HG03064 (cell line): ENCODE results near the gene ZNF385A.

Experiments used
- ATAC-seq: cut with Tn5 transposase; IDR thresholded peaks from one replicate; pipeline ENCODE4 v1.9.1; 2021; ENCODE audit warnings: low read depth; ENCODE audit not compliant: unreplicated experiment

Gene ZNF385A

GRCh38 chr12:54394281-54394719, 9.8 kb upstream of the ZNF385A start:
- no peak for ATAC-seq

- no peak for ATAC-seq
Measured at GRCh38 chr12:54393743-54394142, 9.2 kb upstream of the ZNF385A start.

GRCh38 chr12:54393207-54393609, 8.7 kb upstream of the ZNF385A start:
- ATAC-seq = no peak

GRCh38 chr12:54392485-54393206, 8.1 kb upstream of the ZNF385A start:
- ATAC-seq = no peak

- ATAC-seq = peak; percentile 55
Measured at GRCh38 chr12:54390668-54391551, 6.4 kb upstream of the ZNF385A start.

- ATAC-seq = no peak
Measured at GRCh38 chr12:54390176-54390667, 5.7 kb upstream of the ZNF385A start.

GRCh38 chr12:54389607-54390175, 5.2 kb upstream of the ZNF385A start:
- ATAC-seq = no peak

GRCh38 chr12:54389134-54389508, 4.6 kb upstream of the ZNF385A start:
- no peak for ATAC-seq

- ATAC-seq = no peak
Measured at GRCh38 chr12:54388237-54389133, 4.0 kb upstream of the ZNF385A start.

GRCh38 chr12:54387114-54387467, 2.6 kb upstream of the ZNF385A start:
- ATAC-seq = no peak

GRCh38 chr12:54386403-54387113, 2.0 kb upstream of the ZNF385A start:
- no peak for ATAC-seq

GRCh38 chr12:54385251-54385914, 850 bp upstream of the ZNF385A start:
- no peak for ATAC-seq

- ATAC-seq = no peak
Measured at GRCh38 chr12:54383041-54383609, 1.4 kb downstream of the ZNF385A start.

- ATAC-seq = no peak
Measured at GRCh38 chr12:54381136-54381535, 3.4 kb downstream of the ZNF385A start.

- no peak for ATAC-seq
Measured at GRCh38 chr12:54379398-54380201, 4.9 kb downstream of the ZNF385A start.

GRCh38 chr12:54378796-54379397, 5.6 kb downstream of the ZNF385A start:
- ATAC-seq = no peak

GRCh38 chr12:54377797-54378515, 6.6 kb downstream of the ZNF385A start:
- ATAC-seq = no peak
